ENCODE measurements around the gene IP6K3.

The IP6K3 gene

DNA sequence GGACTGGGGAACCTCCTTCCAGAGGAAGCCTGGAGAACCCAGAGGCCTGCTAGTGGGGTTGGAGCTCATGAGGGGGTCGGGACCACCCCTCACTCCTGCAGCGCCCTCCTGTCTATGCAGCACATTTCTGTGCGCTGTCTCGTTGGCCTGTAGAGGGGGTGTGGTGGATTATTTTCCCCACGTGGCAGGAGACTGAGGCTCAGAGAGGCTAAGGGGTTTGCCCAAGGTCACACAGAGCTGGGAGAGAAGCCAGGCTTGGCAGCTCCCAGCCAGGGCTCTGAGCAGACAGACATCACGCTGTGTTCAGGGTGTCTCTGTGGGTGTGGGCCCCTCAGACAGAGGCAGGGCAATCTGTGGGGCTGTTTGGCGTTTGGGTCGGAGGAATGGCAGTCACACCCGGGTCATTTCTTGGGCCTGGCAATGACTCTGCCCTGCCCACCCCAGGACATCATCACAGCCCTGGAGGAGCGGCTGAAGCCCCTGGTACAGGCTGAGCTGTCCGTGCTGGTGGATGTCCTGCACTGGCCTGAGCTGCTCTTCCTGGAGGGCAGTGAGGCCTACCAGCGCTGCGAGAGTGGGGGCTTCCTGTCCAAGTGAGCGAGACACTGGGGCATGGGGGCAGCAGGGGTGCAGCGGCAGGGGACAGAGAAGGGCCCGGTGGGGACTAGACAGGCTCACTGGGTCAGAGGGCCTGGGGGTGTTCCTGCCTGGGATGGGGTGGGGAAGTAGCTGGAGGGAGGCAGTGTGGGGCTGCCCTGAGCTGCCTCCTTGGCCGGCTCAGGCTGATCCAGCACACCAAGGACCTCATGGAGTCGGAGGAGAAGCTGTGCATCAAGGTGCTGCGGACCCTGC lies 62.9 kb downstream of the IP6K3 start:
- peak overlapping the region in 1 of 2 donors; percentile 2 for H3K27ac ChIP-seq
- no peak overlapping the region for H3K4me3 ChIP-seq
- no peak for TF ChIP-seq CTCF (IDR thresholded peaks at IDR 0.05)
- DNase-seq (ENCODE audit: low spot score): no peak

DNA sequence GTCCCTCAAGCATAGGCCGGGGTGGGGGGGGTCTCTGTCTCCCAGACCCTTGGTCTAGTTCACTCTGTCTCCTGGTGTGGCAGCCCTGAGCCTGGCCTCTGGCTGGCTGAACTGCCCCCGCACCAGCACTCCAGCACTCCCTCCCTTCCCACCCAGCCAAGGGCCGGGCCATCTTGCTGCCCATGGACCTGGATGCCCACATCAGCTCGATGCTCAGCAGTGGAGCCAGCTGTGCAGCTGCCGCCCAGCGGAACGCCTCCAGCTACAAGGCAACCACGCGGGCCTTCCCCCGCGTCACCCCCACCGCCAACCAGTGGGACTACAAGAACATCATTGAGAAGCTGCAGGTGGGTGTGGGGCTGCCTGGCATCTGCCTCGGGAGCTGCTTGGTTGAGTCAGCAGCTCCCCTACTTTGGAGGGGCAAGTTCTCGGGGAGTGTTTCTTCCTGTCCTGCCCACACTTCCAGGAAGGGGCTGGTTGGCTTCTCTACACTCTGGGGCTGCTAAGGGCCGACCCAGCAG lies 63.6 kb downstream of the IP6K3 start:
- no peak for DNase-seq (ENCODE audit: low spot score)
- TF ChIP-seq CTCF (IDR thresholded peaks at IDR 0.05): no peak
- H3K4me3 ChIP-seq: no peak overlapping the region
- H3K27ac ChIP-seq: no peak overlapping the region

GRCh38 chr6:33682341-33682740 lies 64.4 kb downstream of the IP6K3 start:
- DNase-seq (ENCODE audit: low spot score): no peak
- TF ChIP-seq CTCF (IDR thresholded peaks at IDR 0.05): no peak
- Histone ChIP-seq H3K27ac (no peak overlapping the region), H3K4me3 (no peak overlapping the region)

DNA sequence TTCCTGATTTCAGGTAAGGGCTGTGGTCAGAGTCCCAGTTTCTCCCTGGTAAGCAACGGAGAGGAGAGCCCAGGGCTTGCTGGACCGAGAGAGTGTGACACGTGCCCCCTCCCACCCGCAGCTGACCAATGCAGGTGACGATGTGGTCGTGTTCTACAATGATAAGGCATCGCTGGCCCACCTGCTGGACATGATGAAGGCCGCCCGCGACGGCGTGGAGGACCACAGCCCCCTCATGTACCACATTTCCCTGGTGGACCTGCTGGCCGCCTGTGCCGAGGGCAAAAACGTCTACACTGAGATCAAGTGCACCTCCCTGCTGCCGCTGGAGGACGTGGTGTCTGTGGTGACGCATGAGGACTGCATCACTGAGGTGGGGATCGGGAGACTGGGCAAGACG lies 66.9 kb downstream of the IP6K3 start:
- H3K27ac ChIP-seq: no peak overlapping the region
- no peak for TF ChIP-seq CTCF (IDR thresholded peaks at IDR 0.05)
- no peak for DNase-seq (ENCODE audit: low spot score)
- no peak overlapping the region for H3K4me3 ChIP-seq

- TF ChIP-seq CTCF (IDR thresholded peaks at IDR 0.05): no peak
- no peak for DNase-seq (ENCODE audit: low spot score)
- no peak overlapping the region for H3K4me3 ChIP-seq
- H3K27ac ChIP-seq: no peak overlapping the region
Observed at GRCh38 chr6:33678932-33679490, 67.7 kb downstream of the IP6K3 start.

- no peak for TF ChIP-seq CTCF (IDR thresholded peaks at IDR 0.05)
- Histone ChIP-seq H3K27ac (no peak overlapping the region), H3K4me3 (no peak overlapping the region)
- no peak for DNase-seq (ENCODE audit: low spot score)
Observed at GRCh38 chr6:33678233-33678931, 68.3 kb downstream of the IP6K3 start.

Measured in coronary artery (tissue), 2 donors.